ENCODE measurements around the gene COPE.

Gene COPE

DNA sequence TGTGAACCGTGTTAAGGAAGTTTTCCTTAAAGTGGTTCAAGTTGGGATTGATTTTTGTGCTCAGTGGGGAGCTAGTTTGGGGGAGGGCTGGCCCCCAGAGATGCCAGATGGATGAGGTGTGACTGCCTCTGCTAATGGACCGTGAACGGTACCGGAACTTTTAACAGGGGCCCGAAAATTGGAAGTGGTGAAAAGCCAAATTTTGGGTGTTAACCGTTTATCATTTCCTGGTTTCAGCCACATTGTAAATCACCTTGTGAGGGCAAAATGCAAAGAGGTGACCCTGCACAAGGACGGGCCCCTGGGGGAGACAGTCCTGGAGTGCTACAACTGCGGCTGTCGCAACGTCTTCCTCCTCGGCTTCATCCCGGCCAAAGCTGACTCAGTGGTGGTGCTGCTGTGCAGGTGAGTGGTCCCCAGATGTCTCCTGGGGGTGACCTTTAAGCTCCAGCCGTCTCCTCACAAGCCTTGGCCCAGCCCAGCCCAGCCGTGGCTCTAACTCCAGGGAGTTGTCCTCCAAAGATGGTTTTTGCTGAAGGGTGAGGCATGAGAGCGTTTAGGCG lies 69.3 kb downstream of the COPE start:
- DNase-seq, result no peak
